ENCODE results near the gene AP1S2. TPM values are rescaled to one million over a fixed set of nuclear protein-coding genes. Genes with fewer than 3 reads are reported as not detected.
"Not testable (repeated sequence)": the region's sequence is repeated elsewhere in the genome, so short reads cannot be mapped to it uniquely, and the experiment has no call there.

The AP1S2 gene
- total RNA-seq, 4 donors from 2014 or later, result 36.8 to 73.9 (median 53.4) TPM

GRCh38 chrX:15841853-15842516 is 12.6 kb downstream of the AP1S2 start:
- no peak for ATAC-seq (ENCODE audit: low FRiP score)
- DNase-seq (ENCODE audit: low spot score), result no peak
- no peak for TF ChIP-seq CTCF (IDR thresholded peaks at IDR 0.05)

GRCh38 chrX:15838017-15838416 is 16.6 kb downstream of the AP1S2 start:
- no peak for ATAC-seq (ENCODE audit: low FRiP score)
- no peak for TF ChIP-seq CTCF (IDR thresholded peaks at IDR 0.05)
- DNase-seq (ENCODE audit: low spot score), result no peak

- TF ChIP-seq CTCF (IDR thresholded peaks at IDR 0.05), result no peak
- DNase-seq (ENCODE audit: low spot score) (no peak), ATAC-seq (ENCODE audit: low FRiP score) (no peak)
Observed at GRCh38 chrX:15834827-15835595, 19.6 kb downstream of the AP1S2 start.

GRCh38 chrX:15834053-15834452 is 20.6 kb downstream of the AP1S2 start:
- DNase-seq (ENCODE audit: low spot score) (no peak), ATAC-seq (ENCODE audit: low FRiP score) (no peak)
- TF ChIP-seq CTCF (IDR thresholded peaks at IDR 0.05), result no peak

GRCh38 chrX:15831347-15831746 is 23.3 kb downstream of the AP1S2 start:
- not testable (repeated sequence) for ATAC-seq (ENCODE audit: low FRiP score)

GRCh38 chrX:15829217-15829616 is 25.4 kb downstream of the AP1S2 start:
- no peak for TF ChIP-seq CTCF (IDR thresholded peaks at IDR 0.05)
- DNase-seq (ENCODE audit: low spot score) (no peak), ATAC-seq (ENCODE audit: low FRiP score) (no peak)

More at GRCh38 chrX:15831347-15831746, 23.3 kb downstream of the AP1S2 start:
- not testable (repeated sequence) for DNase-seq (ENCODE audit: low spot score)

- DNase-seq (ENCODE audit: low spot score), result no peak
- no peak for ATAC-seq (ENCODE audit: low FRiP score)
- no peak for TF ChIP-seq CTCF (IDR thresholded peaks at IDR 0.05)
Observed at GRCh38 chrX:15825936-15826335, 28.7 kb downstream of the AP1S2 start.

Data from omental fat pad (tissue), 4 donors.